ENCODE measurements around the gene RERE.

The RERE gene

GRCh38 chr1:8551613-8552489 lies 265.6 kb downstream of the RERE start:
- Histone ChIP-seq H3K4me1 (no peaks in the 10 kb centered on the region), H3K27me3 (no peaks in the 10 kb centered on the region), H3K9me3 (no peaks in the 10 kb centered on the region), H3K36me3 (no peaks in the 10 kb centered on the region), H3K4me3 (ENCODE audit: low read depth, low read length) (no peak overlapping the region)
- no peak for TF ChIP-seq CTCF (IDR thresholded peaks at IDR 0.05; ENCODE audit: low read depth, low read length)
- DNase-seq = no peak

DNA sequence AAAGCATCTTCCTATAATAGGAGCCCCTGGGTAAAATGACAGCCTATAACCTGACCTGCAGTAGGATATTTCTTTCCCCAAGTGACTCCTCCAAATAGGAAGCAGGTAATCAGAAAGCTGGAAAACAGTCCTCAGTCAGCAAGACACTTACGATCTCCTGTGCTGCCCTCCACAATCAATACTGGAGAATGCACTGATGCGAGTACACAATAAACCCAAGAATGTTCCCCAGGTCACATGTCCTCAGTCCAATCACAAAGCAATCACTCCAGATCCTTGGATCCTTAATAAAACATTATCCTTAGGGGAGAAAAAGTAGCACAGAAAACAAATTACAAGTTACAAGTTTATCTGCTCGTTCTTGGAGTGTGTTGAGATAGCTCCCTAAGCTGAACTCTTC lies 266.4 kb downstream of the RERE start:
- no peaks in the 10 kb centered on the region for H3K36me3 ChIP-seq
- DNase-seq = no peak
- TF ChIP-seq CTCF (IDR thresholded peaks at IDR 0.05; ENCODE audit: low read depth, low read length) = no peak
- H3K4me1 ChIP-seq = no peaks in the 10 kb centered on the region
- no peaks in the 10 kb centered on the region for H3K27me3 ChIP-seq
- no peak overlapping the region for H3K4me3 ChIP-seq (ENCODE audit: low read depth, low read length)
- H3K9me3 ChIP-seq = no peaks in the 10 kb centered on the region

GRCh38 chr1:8547791-8548190 lies 269.6 kb downstream of the RERE start:
- Histone ChIP-seq H3K9me3 (no peaks in the 10 kb centered on the region), H3K4me3 (ENCODE audit: low read depth, low read length) (no peak overlapping the region), H3K4me1 (no peaks in the 10 kb centered on the region), H3K27me3 (no peaks in the 10 kb centered on the region), H3K36me3 (no peaks in the 10 kb centered on the region)
- DNase-seq = no peak
- no peak for TF ChIP-seq CTCF (IDR thresholded peaks at IDR 0.05; ENCODE audit: low read depth, low read length)

GRCh38 chr1:8545078-8545477 lies 272.4 kb downstream of the RERE start:
- Histone ChIP-seq H3K9me3 (no peaks in the 10 kb centered on the region), H3K4me1 (no peaks in the 10 kb centered on the region), H3K4me3 (ENCODE audit: low read depth, low read length) (no peak overlapping the region), H3K36me3 (no peaks in the 10 kb centered on the region), H3K27me3 (no peaks in the 10 kb centered on the region)
- no peak for TF ChIP-seq CTCF (IDR thresholded peaks at IDR 0.05; ENCODE audit: low read depth, low read length)
- DNase-seq = no peak

DNA sequence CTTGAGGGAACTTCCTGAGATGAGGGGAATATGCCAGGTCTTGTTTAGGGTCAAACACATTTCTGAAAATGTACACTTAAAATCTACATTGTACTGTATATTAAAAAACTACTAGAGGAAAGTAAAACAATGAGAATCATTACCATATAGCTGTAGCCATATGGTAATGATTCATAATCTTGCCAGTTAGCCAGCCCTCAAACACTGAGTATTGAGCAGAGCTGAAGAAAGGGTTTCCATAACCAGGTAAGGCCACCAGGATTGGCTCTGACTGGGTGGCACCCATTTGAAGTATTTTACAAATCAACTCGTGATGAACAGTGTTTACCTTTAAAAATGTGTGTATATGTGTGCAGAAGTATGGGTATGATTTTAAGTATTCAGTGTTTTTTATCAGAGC lies 272.8 kb downstream of the RERE start:
- Histone ChIP-seq H3K4me3 (ENCODE audit: low read depth, low read length) (no peak overlapping the region), H3K9me3 (no peaks in the 10 kb centered on the region), H3K4me1 (no peaks in the 10 kb centered on the region), H3K36me3 (no peaks in the 10 kb centered on the region), H3K27me3 (no peaks in the 10 kb centered on the region)
- no peak for DNase-seq
- TF ChIP-seq CTCF (IDR thresholded peaks at IDR 0.05; ENCODE audit: low read depth, low read length) = no peak

- Histone ChIP-seq H3K9me3 (no peaks in the 10 kb centered on the region), H3K4me1 (no peaks in the 10 kb centered on the region), H3K27me3 (no peaks in the 10 kb centered on the region), H3K36me3 (no peaks in the 10 kb centered on the region), H3K4me3 (ENCODE audit: low read depth, low read length) (no peak overlapping the region)
- no peak for TF ChIP-seq CTCF (IDR thresholded peaks at IDR 0.05; ENCODE audit: low read depth, low read length)
- DNase-seq = no peak
Measured at GRCh38 chr1:8543965-8544364, 273.5 kb downstream of the RERE start.
